Mesenteric fat pad (tissue), 1 donor: ENCODE data around the gene FBXW11. TPM values are rescaled to one million over a fixed set of nuclear protein-coding genes. Genes with fewer than 3 reads are reported as not detected.
"Not testable (repeated sequence)": the region's sequence is repeated elsewhere in the genome, so short reads cannot be mapped to it uniquely, and the experiment has no call there.

Source experiments
- DNase-seq: peaks from one replicate; pipeline ENCODE4 v3.0.0-alpha.2; 2020; ENCODE audit warnings: low spot score
- total RNA-seq: library from RNA; stranded (reverse); fragmentation: NEBNext Ultra II Directional; extraction: Animal tissue kit (Norgen Biotek cat#: 25700); gene quantifications from one replicate; pipeline ENCODE4 v1.2.1, GENCODE V29; 2021
- donor health status: DM: yes; HTN: yes; CAD: no.

The FBXW11 gene
- total RNA-seq, 1 donor from 2014 or later, result 43.9 TPM

DNA sequence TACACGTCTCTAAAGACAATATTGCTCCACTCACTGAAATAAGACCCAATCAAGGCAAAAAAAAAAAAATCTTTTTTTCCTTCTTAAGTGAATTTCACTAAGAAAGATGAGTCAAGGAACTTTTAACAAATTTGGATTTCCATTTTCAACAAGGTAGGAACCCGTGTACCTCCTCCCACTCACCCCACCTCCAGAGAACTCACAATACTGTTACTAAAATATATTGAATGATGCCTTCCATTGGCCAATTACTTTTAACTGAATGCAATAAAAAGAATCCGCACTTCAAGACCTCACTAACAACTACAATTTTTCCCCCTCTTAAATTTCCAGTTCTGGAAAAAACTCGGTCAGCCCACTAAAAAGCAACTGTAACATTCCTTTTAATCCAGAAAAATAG, 50.7 kb downstream of the FBXW11 start:
- no peak for DNase-seq

GRCh38 chr5:171954721-171955120, 51.7 kb downstream of the FBXW11 start:
- DNase-seq, result no peak

DNA sequence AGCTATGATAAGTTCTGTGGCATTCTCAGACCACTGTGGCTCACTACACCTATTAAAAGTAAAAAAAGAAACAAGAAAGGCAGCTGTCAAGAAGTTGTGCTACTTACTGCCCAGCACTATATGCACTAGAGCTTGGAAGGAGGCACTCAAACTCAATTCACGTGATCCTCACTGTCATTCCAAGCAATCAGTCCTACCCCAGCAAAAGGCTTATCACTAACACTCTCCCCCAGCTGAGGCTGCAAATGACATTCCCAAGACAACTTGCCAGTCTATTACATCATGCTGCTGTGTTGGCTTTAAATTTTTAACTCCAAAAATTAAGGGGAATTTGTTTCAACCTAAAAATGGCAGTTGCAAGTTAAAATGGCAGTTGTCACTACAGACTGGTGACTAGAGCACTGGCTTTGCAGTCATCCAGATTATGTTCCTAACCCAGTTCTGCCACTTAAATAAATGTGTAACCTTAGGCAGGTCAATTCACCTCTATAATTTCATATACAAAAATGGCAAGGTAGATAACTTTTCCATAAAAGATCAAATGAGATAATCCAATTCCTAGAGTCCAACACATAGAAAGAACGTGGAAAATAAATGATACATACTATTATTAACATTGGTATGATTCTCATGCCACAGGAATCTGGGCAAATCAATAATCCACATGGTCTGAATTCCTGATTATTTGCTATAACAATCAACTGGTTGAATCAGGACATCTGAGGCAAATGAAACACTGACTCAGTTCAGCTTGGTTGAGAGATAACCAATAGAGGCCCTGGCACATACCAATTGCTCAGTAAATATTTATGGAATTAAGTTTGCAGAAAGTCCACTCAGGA, 52.4 kb downstream of the FBXW11 start:
- DNase-seq, result no peak

- no peak for DNase-seq
These were observed 54.4 kb downstream of the FBXW11 start for GRCh38 chr5:171952021-171952420.

DNA sequence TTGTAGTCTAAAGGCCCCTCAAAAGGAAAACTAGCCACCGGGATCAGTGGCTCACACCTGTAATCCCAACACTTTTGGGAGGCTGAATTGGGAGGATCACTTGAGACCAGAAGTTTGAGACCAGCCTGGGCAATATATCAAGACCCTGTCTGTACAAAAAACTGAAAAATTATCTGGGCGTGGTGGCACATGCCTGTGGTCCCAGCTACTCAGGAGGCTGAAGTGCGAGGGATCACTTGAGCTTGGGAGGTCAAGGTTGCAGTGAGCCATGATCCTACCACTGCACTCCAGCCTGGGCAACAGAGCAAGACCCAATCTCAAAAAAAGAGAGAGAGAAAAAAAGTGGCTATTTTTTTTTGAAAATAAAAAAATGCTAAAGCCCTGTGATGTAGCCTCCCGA, 55.2 kb downstream of the FBXW11 start:
- no peak for DNase-seq

DNA sequence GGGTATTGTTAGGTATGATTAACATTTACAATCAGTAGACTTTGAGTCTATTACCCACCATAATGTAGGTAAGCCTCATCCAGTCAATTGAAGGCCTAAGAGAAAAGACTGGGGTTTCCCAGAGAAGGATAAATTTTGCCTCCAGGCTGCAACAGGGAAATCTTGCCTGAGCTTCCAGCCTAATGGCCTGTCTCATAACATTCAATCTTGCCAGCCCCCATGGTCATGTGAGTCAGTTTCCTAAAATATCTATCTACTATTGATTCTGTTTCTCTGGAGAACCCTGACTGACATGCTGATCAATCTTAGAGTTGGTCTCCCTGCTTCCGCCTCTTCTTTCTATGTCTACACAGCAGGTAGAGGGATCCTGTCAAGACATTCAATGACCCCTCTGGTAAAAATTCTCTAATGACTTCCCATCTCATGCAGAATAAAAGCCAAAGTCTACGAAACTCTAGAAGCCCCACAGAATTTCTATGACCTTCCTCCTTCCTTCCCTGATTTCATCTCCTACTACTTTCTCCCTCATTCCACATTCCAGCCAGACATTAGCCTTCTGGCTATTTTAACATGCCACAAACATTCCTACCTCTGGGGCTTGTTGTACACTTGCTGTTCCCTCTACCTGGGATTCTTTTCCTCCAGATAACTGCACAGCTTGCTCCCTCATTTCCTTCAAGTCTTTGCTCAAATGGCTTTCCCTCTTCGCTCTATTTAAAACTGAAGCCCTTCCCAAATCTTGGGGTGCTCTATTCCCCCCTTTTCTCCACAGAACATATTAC, 60.2 kb downstream of the FBXW11 start:
- DNase-seq, result no peak

GRCh38 chr5:171945476-171945875, 61.0 kb downstream of the FBXW11 start:
- no peak for DNase-seq

DNA sequence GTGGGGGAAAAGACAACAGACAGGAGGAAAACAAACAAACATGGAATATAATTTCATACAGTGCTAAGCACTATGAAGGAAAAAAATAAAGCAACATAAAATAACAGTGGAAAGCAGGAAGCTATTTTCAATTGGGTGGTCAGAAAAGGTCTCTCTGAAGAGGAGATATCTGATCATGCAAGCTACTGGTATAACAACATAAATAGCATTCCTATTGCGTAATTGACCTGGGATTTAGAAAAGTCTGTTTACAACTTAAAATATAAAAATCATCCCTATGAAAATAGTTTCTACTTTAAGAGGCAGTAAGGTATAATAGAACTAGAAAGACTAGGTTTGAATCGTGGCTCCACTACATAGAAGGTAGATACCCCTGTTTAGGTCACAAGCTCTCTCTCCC, 61.4 kb downstream of the FBXW11 start:
- DNase-seq, result no peak

DNA sequence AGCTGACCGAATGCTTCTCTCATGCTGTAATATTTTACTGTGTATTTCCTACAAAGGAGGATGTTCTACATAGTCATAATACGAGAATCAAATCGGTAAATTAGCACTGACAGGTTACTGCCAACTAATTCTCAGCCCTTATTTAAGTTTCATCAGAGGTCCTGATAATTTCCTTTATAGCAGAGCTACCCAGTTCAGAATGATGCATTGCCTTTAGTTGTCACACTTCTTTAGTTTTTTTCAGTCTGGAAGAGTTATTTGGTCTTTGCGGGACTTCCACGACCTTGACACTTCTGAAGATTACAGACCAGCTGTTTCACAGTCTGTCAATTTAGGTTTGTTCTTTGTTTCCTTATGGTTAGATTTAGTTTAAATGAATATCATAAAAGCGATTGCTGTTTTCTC, 64.3 kb downstream of the FBXW11 start:
- not testable (repeated sequence) for DNase-seq

- DNase-seq, result not testable (repeated sequence)
These were observed 64.8 kb downstream of the FBXW11 start for GRCh38 chr5:171941675-171942074.

GRCh38 chr5:171941275-171941674, 65.2 kb downstream of the FBXW11 start:
- DNase-seq, result not testable (repeated sequence)

DNA sequence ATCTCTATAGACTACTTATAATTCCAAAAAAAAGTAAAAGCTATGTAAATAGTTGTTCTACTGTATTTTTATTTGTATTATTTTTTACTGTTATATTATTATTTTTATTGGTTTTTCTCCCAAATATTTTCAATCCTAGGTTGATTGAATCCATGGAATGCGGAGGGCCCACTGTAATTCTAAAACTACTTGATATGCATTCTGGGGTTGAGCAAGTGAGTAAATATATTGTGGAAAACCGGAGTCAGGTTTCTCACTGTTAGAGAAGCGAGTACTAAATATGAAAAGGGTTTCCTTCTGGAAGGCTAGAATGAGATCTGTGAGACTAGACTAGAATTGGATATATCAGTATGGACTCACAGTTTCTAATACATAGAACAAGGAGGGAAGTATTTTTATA, 66.5 kb downstream of the FBXW11 start:
- DNase-seq, result no peak

DNA sequence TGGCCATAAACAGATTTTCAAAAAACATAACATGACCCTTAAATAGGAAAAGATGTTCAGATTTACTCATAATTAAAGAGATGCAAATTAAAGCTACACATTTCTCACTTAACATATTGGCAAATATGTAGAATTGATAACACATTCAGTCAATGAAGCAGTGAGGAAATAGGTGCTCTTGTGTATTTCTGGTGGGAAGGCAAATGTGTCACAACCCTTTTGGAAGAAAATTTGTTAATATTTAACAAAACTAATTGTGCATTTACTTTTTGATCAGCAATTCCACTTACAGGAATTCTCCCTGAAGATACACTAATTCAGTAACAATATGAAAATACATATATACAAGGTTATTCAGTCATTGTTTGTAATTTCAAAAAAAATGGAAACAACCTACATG, 68.1 kb downstream of the FBXW11 start:
- no peak for DNase-seq

GRCh38 chr5:171937351-171937750, 69.1 kb downstream of the FBXW11 start:
- no peak for DNase-seq

- no peak for DNase-seq
These were observed 71.9 kb downstream of the FBXW11 start for GRCh38 chr5:171934586-171934985.

- DNase-seq, result no peak
These were observed 75.3 kb downstream of the FBXW11 start for GRCh38 chr5:171931163-171931562.

DNA sequence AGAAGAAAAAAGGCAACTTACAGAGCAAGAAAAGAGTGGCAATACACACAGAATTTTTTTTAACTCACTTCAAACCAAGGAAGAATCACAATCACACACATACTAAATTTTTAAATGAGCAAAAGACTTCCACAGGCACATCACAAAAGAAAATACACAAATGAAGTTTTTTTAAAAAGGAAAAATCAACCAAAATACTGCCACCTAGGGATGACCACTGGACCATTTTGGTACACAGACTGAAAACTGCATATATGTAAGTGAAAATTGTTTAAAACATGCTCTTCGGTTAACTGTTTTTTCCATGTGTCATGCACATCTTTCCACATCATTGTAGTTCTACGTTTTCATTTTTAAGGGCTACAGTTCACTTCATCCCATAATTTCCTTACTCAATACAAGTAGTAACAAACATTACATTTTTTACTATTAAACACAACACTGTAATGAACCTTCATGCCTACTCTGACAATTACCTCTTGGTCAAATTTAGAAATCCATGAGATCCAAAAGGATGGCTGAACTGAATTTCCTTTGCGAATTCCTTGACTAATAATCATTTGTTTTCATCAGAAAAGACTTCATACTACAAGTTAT, 79.0 kb downstream of the FBXW11 start:
- no peak for DNase-seq

DNA sequence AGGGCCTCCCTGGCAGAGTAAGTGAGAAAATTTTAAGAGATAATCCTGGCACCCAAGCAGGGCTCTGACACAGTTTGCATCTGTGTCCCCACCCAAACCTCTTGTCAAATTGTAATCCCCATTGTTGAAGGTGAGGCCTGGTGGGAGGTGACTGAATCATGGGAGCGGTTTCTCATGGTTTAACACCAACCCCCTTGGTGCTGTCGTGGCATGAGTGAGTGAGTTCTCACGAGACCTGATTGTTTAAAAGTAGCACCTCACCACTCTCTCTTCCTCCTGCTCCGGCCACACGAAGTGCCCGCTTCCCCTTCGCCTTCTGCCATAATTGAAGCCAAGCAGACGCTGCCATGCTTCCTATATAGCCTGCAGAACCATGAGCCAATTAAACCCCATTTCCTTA, 80.1 kb downstream of the FBXW11 start:
- DNase-seq, result no peak

- DNase-seq, result no peak
These were observed 81.8 kb downstream of the FBXW11 start for GRCh38 chr5:171924493-171925122.

- DNase-seq, result no peak
These were observed 85.6 kb downstream of the FBXW11 start for GRCh38 chr5:171920765-171921391.

DNA sequence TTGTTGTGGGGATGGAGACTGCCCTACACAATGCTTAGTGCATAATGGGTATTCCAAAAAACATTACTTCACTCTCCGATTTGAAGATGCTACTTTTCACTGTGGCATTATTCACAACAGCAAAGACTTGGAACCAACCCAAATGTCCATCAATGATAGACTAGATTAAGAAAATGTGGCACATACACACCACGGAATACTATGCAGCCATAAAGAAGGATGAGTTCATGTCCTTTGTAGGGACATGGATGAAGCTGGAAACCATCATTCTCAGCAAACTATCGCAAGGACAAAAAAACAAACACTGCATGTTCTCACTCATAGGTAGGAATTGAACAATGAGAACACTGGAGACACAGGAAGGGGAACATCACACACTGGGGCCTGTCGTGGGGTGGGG, 90.7 kb downstream of the FBXW11 start:
- DNase-seq, result not testable (repeated sequence)
